Forelimb muscle (tissue), 1 donor: ENCODE data around the gene DCD. TPM values are rescaled to one million over a fixed set of nuclear protein-coding genes. Genes with fewer than 3 reads are reported as not detected.
"Not testable (repeated sequence)": the region's sequence is repeated elsewhere in the genome, so short reads cannot be mapped to it uniquely, and the experiment has no call there.

ENCODE experiments used
- DNase-seq: peaks from one replicate; pipeline ENCODE4 v3.0.0-alpha.2; 2013; ENCODE audit warnings: low read depth
- polyA plus RNA-seq: library from polyadenylated mRNA; unstranded; fragments of 120-200 nt; gene quantifications from one replicate; pipeline ENCODE4 v1.2.1, GENCODE V29; 2013; ENCODE audit not compliant: insufficient read length

The DCD gene
- polyA plus RNA-seq, 1 donor = not detected

GRCh38 chr12:54653025-54653424 lies 4.9 kb upstream of the DCD start:
- DNase-seq = no peak

- DNase-seq = no peak
Measured at GRCh38 chr12:54650889-54651288, 2.7 kb upstream of the DCD start.

GRCh38 chr12:54650409-54650808 lies 2.2 kb upstream of the DCD start:
- DNase-seq = no peak

GRCh38 chr12:54649825-54650224 lies 1.7 kb upstream of the DCD start:
- no peak for DNase-seq

- DNase-seq = no peak
Measured at GRCh38 chr12:54641554-54641953, 6.6 kb downstream of the DCD start.

- no peak for DNase-seq
Measured at GRCh38 chr12:54641089-54641488, 7.1 kb downstream of the DCD start.

GRCh38 chr12:54639112-54639511 lies 9.1 kb downstream of the DCD start:
- not testable (repeated sequence) for DNase-seq

- DNase-seq = no peak
Measured at GRCh38 chr12:54634795-54635194, 13.4 kb downstream of the DCD start, which contains the start of gene LACRT. LACRT (minus strand) TSS chr12:54634895; CDS start chr12:54634841, 54 bp downstream.

- DNase-seq = no peak
Measured at GRCh38 chr12:54631988-54632728, 16.0 kb downstream of the DCD start.

GRCh38 chr12:54631551-54631950 lies 16.6 kb downstream of the DCD start:
- DNase-seq = no peak

GRCh38 chr12:54629925-54630324 lies 18.2 kb downstream of the DCD start:
- no peak for DNase-seq

- no peak for DNase-seq
Measured at GRCh38 chr12:54628186-54628846, 19.8 kb downstream of the DCD start.

GRCh38 chr12:54627304-54627703 lies 20.9 kb downstream of the DCD start:
- DNase-seq = no peak

GRCh38 chr12:54625598-54625997 lies 22.6 kb downstream of the DCD start:
- DNase-seq = no peak

- DNase-seq = no peak
Measured at GRCh38 chr12:54624315-54625279, 23.6 kb downstream of the DCD start.

GRCh38 chr12:54622463-54623183 lies 25.5 kb downstream of the DCD start:
- no peak for DNase-seq

GRCh38 chr12:54616933-54617680 lies 31.1 kb downstream of the DCD start:
- DNase-seq = no peak

GRCh38 chr12:54612225-54612750 lies 35.9 kb downstream of the DCD start:
- DNase-seq = no peak

- DNase-seq = no peak
Measured at GRCh38 chr12:54611715-54612149, 36.4 kb downstream of the DCD start.

GRCh38 chr12:54608769-54609168 lies 39.4 kb downstream of the DCD start:
- no peak for DNase-seq
